ENCODE results near the gene CCNE1.

- TF ChIP-seq CTCF (IDR thresholded peaks at IDR 0.05) (no peak), POLR2A (IDR thresholded peaks at IDR 0.05) (no peak), POLR2AphosphoS5 (IDR thresholded peaks at IDR 0.05) (no peak)
Observed at GRCh38 chr19:29837448-29837981, 25.7 kb downstream of the CCNE1 start.
